ENCODE measurements around the gene CCSER1.

DNA sequence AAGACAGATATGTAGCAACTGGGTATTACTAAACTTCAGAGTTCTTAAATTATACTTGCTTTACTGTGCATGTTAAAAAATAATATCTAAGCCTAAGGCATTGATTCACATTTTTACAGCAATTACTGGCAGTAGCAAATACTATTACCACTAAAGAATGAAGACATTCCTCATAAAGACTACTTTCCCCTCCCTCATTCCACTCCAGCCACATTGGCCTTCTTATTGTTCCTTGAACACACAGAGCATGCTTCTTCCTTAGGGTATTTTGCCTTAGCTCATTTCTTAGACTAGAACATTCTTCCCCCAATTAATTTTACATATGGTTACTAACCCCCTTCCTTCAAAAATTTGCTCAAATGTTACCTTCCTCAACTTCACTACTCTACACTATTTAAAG, 717.0 kb downstream of the CCSER1 start:
- TF ChIP-seq POLR2A (IDR thresholded peaks at IDR 0.05): no peak
- TF ChIP-seq, protein P1, sequence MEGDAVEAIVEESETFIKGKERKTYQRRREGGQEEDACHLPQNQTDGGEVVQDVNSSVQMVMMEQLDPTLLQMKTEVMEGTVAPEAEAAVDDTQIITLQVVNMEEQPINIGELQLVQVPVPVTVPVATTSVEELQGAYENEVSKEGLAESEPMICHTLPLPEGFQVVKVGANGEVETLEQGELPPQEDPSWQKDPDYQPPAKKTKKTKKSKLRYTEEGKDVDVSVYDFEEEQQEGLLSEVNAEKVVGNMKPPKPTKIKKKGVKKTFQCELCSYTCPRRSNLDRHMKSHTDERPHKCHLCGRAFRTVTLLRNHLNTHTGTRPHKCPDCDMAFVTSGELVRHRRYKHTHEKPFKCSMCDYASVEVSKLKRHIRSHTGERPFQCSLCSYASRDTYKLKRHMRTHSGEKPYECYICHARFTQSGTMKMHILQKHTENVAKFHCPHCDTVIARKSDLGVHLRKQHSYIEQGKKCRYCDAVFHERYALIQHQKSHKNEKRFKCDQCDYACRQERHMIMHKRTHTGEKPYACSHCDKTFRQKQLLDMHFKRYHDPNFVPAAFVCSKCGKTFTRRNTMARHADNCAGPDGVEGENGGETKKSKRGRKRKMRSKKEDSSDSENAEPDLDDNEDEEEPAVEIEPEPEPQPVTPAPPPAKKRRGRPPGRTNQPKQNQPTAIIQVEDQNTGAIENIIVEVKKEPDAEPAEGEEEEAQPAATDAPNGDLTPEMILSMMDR (IDR thresholded peaks at IDR 0.05): no peak
